A549 (cell line): ENCODE measurements around the gene PLD3. TPM values are rescaled to one million over a fixed set of nuclear protein-coding genes. Genes with fewer than 3 reads are reported as not detected.

Source experiments
- ATAC-seq, 2 experiments: fragments of 200-7000 bp in 1 of 2; fragments of >200 bp in 1 of 2; cut with Nextera tagmentation in 1 of 2; cut with Tn5 transposase in 1 of 2; 3 replicates each; pipeline versions ENCODE4 v1.8.0 to v1.9.1; 2018 to 2020; ENCODE audit warnings: mild to moderate bottlenecking in 1 of 2, moderate library complexity in 1 of 2
- CTCF ChIA-PET: fragments of 300-600 bp; sonication (Branson Sonifier 250); formaldehyde crosslinking; extraction: SDS; loops from one replicate; lab custom pipeline; 2021; ENCODE audit warnings: antibody characterized with exemption, inconsistent platforms; lab: Yijun Ruan, JAX
- POLR2A ChIA-PET: fragments of 350-600 bp; formaldehyde crosslinking; extraction: SDS; loops from one replicate; lab custom pipeline; 2021; ENCODE audit warnings: antibody characterized with exemption, inconsistent platforms; lab: Yijun Ruan, JAX
- DNase-seq, 2 experiments: peaks; one replicate each; pipeline versions ENCODE4 v3.0.0 to v3.0.0-alpha.2; 2011 to 2016; ENCODE audit warnings: low read depth in 1 of 2, low spot score in 1 of 2
- FAIRE-seq: peaks from 2 replicates; lab custom pipeline; 2011; peaks lifted over from hg19 to GRCh38; lab: Jason Lieb, UNC
- H3K27ac ChIP-seq, 2 experiments: fragments of >200 bp; sonication (Bioruptor Twin); formaldehyde crosslinking; 3 replicates each; pipeline ENCODE4 v1.5.1; 2016 to 2017
- H3K4me1 ChIP-seq: fragments of >200 bp; sonication (Bioruptor Twin); formaldehyde crosslinking; 3 replicates; pipeline ENCODE4 v1.6.1; 2016
- H3K4me2 ChIP-seq: fragments of >200 bp; sonication (Bioruptor Twin); formaldehyde crosslinking; 3 replicates; pipeline ENCODE4 v1.6.1; 2016
- H3K4me3 ChIP-seq: fragments of >200 bp; sonication (Bioruptor Twin); formaldehyde crosslinking; 3 replicates; pipeline ENCODE4 v1.5.1; 2016
- H3K9me3 ChIP-seq: fragments of >200 bp; sonication (Bioruptor Twin); formaldehyde crosslinking; 3 replicates; pipeline ENCODE4 v1.6.1; 2016
- EHF ChIP-seq: fragments of 250-450 bp; sonication (Bioruptor Pico); IDR thresholded peaks from 2 replicates; pipeline ENCODE4 v1.5.0; 2020; ENCODE audit warnings: mild to moderate bottlenecking
- FOSL2 ChIP-seq, 2 experiments: fragments of 450-650 bp in 1 of 2; fragments of >200 bp in 1 of 2; sonication (Bioruptor Twin) in 1 of 2; formaldehyde crosslinking; IDR thresholded peaks; 2 replicates each; pipeline versions ENCODE4 v1.5.0 to v1.6.1; 2016 to 2020; ENCODE audit warnings: mild to moderate bottlenecking in 1 of 2, moderate library complexity in 1 of 2
- GATA3 ChIP-seq: IDR thresholded peaks from 2 replicates; pipeline ENCODE4 v1.6.1; 2012; ENCODE audit warnings: borderline replicate concordance
- HES2 ChIP-seq: fragments of >200 bp; sonication (Bioruptor Twin); formaldehyde crosslinking; IDR thresholded peaks from 2 replicates; pipeline ENCODE4 v1.6.1; 2016
- HEYL ChIP-seq: fragments of 250-450 bp; sonication (Bioruptor Pico); IDR thresholded peaks from 2 replicates; pipeline ENCODE4 v1.8.0; 2021; ENCODE audit warnings: mild to moderate bottlenecking, moderate library complexity
- HOXB13 ChIP-seq: fragments of 250-450 bp; sonication (Bioruptor Pico); IDR thresholded peaks from 2 replicates; pipeline ENCODE4 v1.5.0; 2020; ENCODE audit warnings: low read depth, mild to moderate bottlenecking, moderate library complexity
- HOXB5 ChIP-seq: fragments of 250-450 bp; sonication (Bioruptor Pico); IDR thresholded peaks from 2 replicates; pipeline ENCODE4 v1.5.0; 2020; ENCODE audit warnings: mild to moderate bottlenecking, moderate library complexity
- JUNB ChIP-seq: fragments of >200 bp; sonication (Bioruptor Twin); formaldehyde crosslinking; IDR thresholded peaks from 2 replicates; pipeline ENCODE4 v1.6.1; 2016
- KDM5A ChIP-seq: fragments of 200-600 bp; sonication (generic); IDR thresholded peaks from 2 replicates; pipeline ENCODE4 v1.6.1; 2016; ENCODE audit warnings: antibody characterized with exemption, mild to moderate bottlenecking
- MAFK ChIP-seq: fragments of 450-650 bp; IDR thresholded peaks from 2 replicates; pipeline ENCODE4 v1.6.1; 2014; ENCODE audit not compliant: partially characterized antibody
- MAZ ChIP-seq: fragments of 150-350 bp; IDR thresholded peaks from 2 replicates; pipeline ENCODE4 v1.6.1; 2014; ENCODE audit warnings: antibody characterized with exemption, low read depth, low read length, borderline replicate concordance
- NFE2L2 ChIP-seq: fragments of 150-350 bp; conservative IDR thresholded peaks from 2 replicates; pipeline ENCODE4 v1.6.1; 2014; ENCODE audit warnings: low read length
- PBX3 ChIP-seq: IDR thresholded peaks from 2 replicates; pipeline ENCODE4 v1.6.1; 2012
- PHF8 ChIP-seq: fragments of 200-600 bp; sonication (generic); IDR thresholded peaks from 2 replicates; pipeline ENCODE4 v1.6.1; 2016; ENCODE audit warnings: low read depth, mild to moderate bottlenecking, antibody characterized with exemption, moderate library complexity, borderline replicate concordance
- POLR2A ChIP-seq: IDR thresholded peaks from 2 replicates; pipeline ENCODE4 v1.6.1; 2012; ENCODE audit warnings: mild to moderate bottlenecking, low read length
- POLR2AphosphoS2 ChIP-seq: conservative IDR thresholded peaks from 2 replicates; pipeline ENCODE4 v1.6.1; 2012; ENCODE audit warnings: low read length, improper control_type of control experiment, inconsistent platforms
- RARB ChIP-seq: fragments of 250-450 bp; sonication (Bioruptor Pico); IDR thresholded peaks from 2 replicates; pipeline ENCODE4 v1.8.0; 2021; ENCODE audit warnings: mild to moderate bottlenecking, moderate library complexity
- RNF2 ChIP-seq: fragments of 200-600 bp; sonication (generic); IDR thresholded peaks from 2 replicates; pipeline ENCODE4 v1.6.1; 2016; ENCODE audit warnings: low read depth, mild to moderate bottlenecking, antibody characterized with exemption, moderate library complexity, borderline replicate concordance
- TFCP2L1 ChIP-seq: fragments of 250-450 bp; sonication (Bioruptor Pico); IDR thresholded peaks from 2 replicates; pipeline ENCODE4 v1.5.0; 2021; ENCODE audit warnings: mild to moderate bottlenecking
- ZFP36 ChIP-seq: fragments of 450-650 bp; IDR thresholded peaks from 2 replicates; pipeline ENCODE4 v1.6.1; 2014; ENCODE audit warnings: borderline replicate concordance; ENCODE audit not compliant: partially characterized antibody
- ZNF302 ChIP-seq: fragments of 250-450 bp; sonication (Bioruptor Pico); IDR thresholded peaks from 2 replicates; pipeline ENCODE4 v1.9.0; 2021; ENCODE audit warnings: inconsistent platforms, mild to moderate bottlenecking, moderate library complexity
- WGBS: methylation state at CpG from one replicate; pipeline ENCODE4 v1.1.6; 2017; ENCODE audit errors: missing lambda C conversion rate; 5-methylcytosine and 5-hydroxymethylcytosine counted together
- polyA plus RNA-seq, 4 experiments: library from polyadenylated mRNA; depleted of rRNA in 3 of 4; stranded (reverse); fragments of >200 nt; fragmentation: RNase III in 1 of 4; extraction: RNeasy Plus Mini Kit Qiagen cat#74134 plus additional on column Dnase treatment in 1 of 4; gene quantifications; 2 replicates in 3 of 4; 3 replicates in 1 of 4; pipeline ENCODE4 v1.2.3, GENCODE V29; 2011 to 2017

The PLD3 gene
- polyA plus RNA-seq, 2 of the 4 experiments (the other 2 are of a cell fraction): 265 to 290 TPM

GRCh38 chr19:40414542-40415535, 66.3 kb downstream of the PLD3 start:
- Histone ChIP-seq H3K27ac (peak overlapping the region in 1 of 2 experiments; percentile 2; a peak in 1 of 6 replicates), H3K4me2 (no peak overlapping the region), H3K9me3 (no peaks in the 10 kb centered on the region), H3K4me3 (no peak overlapping the region), H3K4me1 (peaks cover 21% of the 10 kb centered on the region)
- ATAC-seq (no peak), DNase-seq (no peak), FAIRE-seq (no peak)
- ChIA-PET CTCF (interaction anchor here (0.5 to 26.4 kb wide), 16 partner anchors 3 to 220 kb away, joined by 3 to 950 read pairs (median 6); partner anchors contain the start of genes BLVRB, PRX, SERTAD1 and SERTAD3), POLR2A (interaction anchor here (1.5 to 6.2 kb wide), 2 partner anchors 10 to 11 kb away, joined by 3 to 47 read pairs; partner anchors contain the start of gene SERTAD1)
- WGBS: 84% methylated on average over 21 of the region's 21 CpGs
- TF ChIP-seq HEYL (CRISPR knock-in tag): no peak
- no peak for TF ChIP-seq RARB (CRISPR knock-in tag)
- peak; percentile 63 for TF ChIP-seq MAFK
- no peak for TF ChIP-seq GATA3
- no peak for TF ChIP-seq JUNB
- no peak for TF ChIP-seq HOXB13 (CRISPR knock-in tag)

- TF ChIP-seq EHF (no peak), ZFP36 (peak; percentile 100)
- Histone ChIP-seq H3K27ac (no peak overlapping the region), H3K4me2 (no peak overlapping the region), H3K4me3 (no peak overlapping the region), H3K9me3 (no peaks in the 10 kb centered on the region), H3K4me1 (peaks cover 21% of the 10 kb centered on the region)
- WGBS: 88% methylated on average over 2 of the region's 2 CpGs
- CTCF ChIA-PET: interaction anchor here (0.8 to 26.4 kb wide), 14 partner anchors 8 to 219 kb away, joined by 3 to 950 read pairs (median 6); partner anchors contain the start of genes BLVRB, PRX, SERTAD1 and SERTAD3
- FAIRE-seq (no peak), DNase-seq (no peak), ATAC-seq (no peak)
- POLR2A ChIA-PET: interaction anchor here (0.9 to 6.2 kb wide), 3 partner anchors 9 to 155 kb away, joined by 3 to 47 read pairs (median 5); partner anchors contain the start of gene SERTAD1
Observed at GRCh38 chr19:40415768-40416167, 67.3 kb downstream of the PLD3 start.

- Histone ChIP-seq H3K4me2 (peak overlapping the region; percentile 10; the same call in 2 of the 3 replicates), H3K4me1 (peaks cover 17% of the 10 kb centered on the region), H3K9me3 (no peaks in the 10 kb centered on the region), H3K27ac (peak overlapping the region; percentile 37 to 75), H3K4me3 (no peak overlapping the region)
- no peak for FAIRE-seq
- peak in 1 of 2 experiments; percentile 0; a peak in 1 of 6 replicates for ATAC-seq
- no peak for TF ChIP-seq NFE2L2
- TF ChIP-seq HES2: no peak
- no peak for TF ChIP-seq FOSL2 (IDR thresholded peaks at IDR 0.05)
- TF ChIP-seq FOSL2 (CRISPR knock-in tag; IDR thresholded peaks at IDR 0.05): peak; percentile 88
- no peak for TF ChIP-seq HOXB5 (CRISPR knock-in tag)
- WGBS: 52% methylated on average over 16 of the region's 16 CpGs
- ChIA-PET POLR2A (interaction anchor here (0.6 to 6.2 kb wide), 5 partner anchors 7 to 153 kb away, joined by 3 to 47 read pairs (median 4); partner anchors contain the start of gene SERTAD1), CTCF (interaction anchor here (0.7 to 26.4 kb wide), 12 partner anchors 8 to 277 kb away, joined by 3 to 950 read pairs (median 6); partner anchors contain the start of genes BLVRB, PRX, SERTAD1 and SERTAD3)
- peak in 1 of 2 experiments; percentile 71 for DNase-seq
Observed at GRCh38 chr19:40416918-40417642, 68.6 kb downstream of the PLD3 start.

GRCh38 chr19:40417643-40417981, 69.1 kb downstream of the PLD3 start:
- WGBS: 90% methylated on average over 4 of the region's 4 CpGs
- CTCF ChIA-PET: interaction anchor here (0.7 to 26.4 kb wide), 8 partner anchors 10 to 274 kb away, joined by 3 to 950 read pairs (median 8); partner anchors contain the start of genes BLVRB, PRX, SERTAD1 and SERTAD3
- Histone ChIP-seq H3K27ac (peak overlapping the region; percentile 37 to 75), H3K9me3 (no peaks in the 10 kb centered on the region), H3K4me2 (peak overlapping the region; percentile 10; the same call in 1 of the 3 replicates), H3K4me1 (peaks cover 21% of the 10 kb centered on the region), H3K4me3 (no peak overlapping the region)
- POLR2A ChIA-PET: interaction anchor here (0.6 to 6.2 kb wide), 3 partner anchors 9 to 14 kb away, joined by 4 to 47 read pairs (median 4); partner anchors contain the start of gene SERTAD1
- FAIRE-seq (no peak), DNase-seq (no peak), ATAC-seq (no peak)
- TF ChIP-seq PBX3 (no peak), TFCP2L1 (CRISPR knock-in tag) (no peak), POLR2A (no peak), ZNF302 (CRISPR knock-in tag) (no peak), RNF2 (no peak), POLR2AphosphoS2 (no peak), MAZ (no peak), HOXB5 (CRISPR knock-in tag) (no peak), KDM5A (no peak), JUNB (no peak), PHF8 (no peak)
